ENCODE measurements around the gene MAPK8. TPM values are rescaled to one million over a fixed set of nuclear protein-coding genes. Genes with fewer than 3 reads are reported as not detected.
"Not testable (repeated sequence)": the region's sequence is repeated elsewhere in the genome, so short reads cannot be mapped to it uniquely, and the experiment has no call there.

The MAPK8 gene
- total and polyA plus RNA-seq, 3 experiments from 2014 or later, result 20.5 to 43.5 (median 38.8) TPM

DNA sequence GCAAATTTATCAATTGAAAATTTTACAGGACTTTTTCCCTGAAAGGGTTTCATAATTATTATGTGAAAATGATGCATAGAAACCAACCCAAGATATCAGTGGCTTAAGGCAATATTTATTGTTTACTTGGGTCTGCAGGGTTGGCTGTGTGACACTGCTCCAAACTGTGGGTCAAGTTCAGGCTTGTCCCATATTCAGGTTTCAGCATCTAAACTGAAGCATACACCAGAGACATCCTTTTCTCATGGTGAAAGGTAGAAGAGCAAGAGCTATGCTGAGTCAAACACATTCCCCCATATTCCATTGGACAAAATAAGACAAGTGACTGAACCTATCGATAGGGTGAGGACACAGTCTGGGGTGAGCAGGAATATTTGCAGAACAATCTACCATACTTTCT lies 110.9 kb downstream of the MAPK8 start:
- H3K9me3 ChIP-seq (ENCODE audit: low read length), result no peaks in the 10 kb centered on the region
- POLR2A ChIA-PET, result no interaction called here
- CTCF ChIA-PET, result no interaction called here
- H3K27me3 ChIP-seq (ENCODE audit: insufficient read depth, low read length, poor library complexity, severe bottlenecking), result no peaks in the 10 kb centered on the region
- no peak overlapping the region for H3K27ac ChIP-seq (ENCODE audit: low read depth, low read length)
- no peaks in the 10 kb centered on the region for H3K27me3 Mint-ChIP-seq
- H3K4me1 ChIP-seq (ENCODE audit: insufficient read depth, low read length), result no peaks in the 10 kb centered on the region
- peaks cover 4 to 9% (median 5%) of the 10 kb centered on the region in 5 donors for H3K9me3 Mint-ChIP-seq
- H3K4me3 ChIP-seq (ENCODE audit: low read length), result no peak overlapping the region
- peaks cover 13 to 47% (median 20%) of the 10 kb centered on the region in 3 donors for H3K36me3 Mint-ChIP-seq
- no peak for DNase-seq
- no peaks in the 10 kb centered on the region for H3K36me3 ChIP-seq (ENCODE audit: insufficient read depth, low read length)
- H3K4me3 Mint-ChIP-seq, result no peak overlapping the region
- no peak overlapping the region for H3K27ac Mint-ChIP-seq
- no peaks in the 10 kb centered on the region for H3K4me1 Mint-ChIP-seq

DNA sequence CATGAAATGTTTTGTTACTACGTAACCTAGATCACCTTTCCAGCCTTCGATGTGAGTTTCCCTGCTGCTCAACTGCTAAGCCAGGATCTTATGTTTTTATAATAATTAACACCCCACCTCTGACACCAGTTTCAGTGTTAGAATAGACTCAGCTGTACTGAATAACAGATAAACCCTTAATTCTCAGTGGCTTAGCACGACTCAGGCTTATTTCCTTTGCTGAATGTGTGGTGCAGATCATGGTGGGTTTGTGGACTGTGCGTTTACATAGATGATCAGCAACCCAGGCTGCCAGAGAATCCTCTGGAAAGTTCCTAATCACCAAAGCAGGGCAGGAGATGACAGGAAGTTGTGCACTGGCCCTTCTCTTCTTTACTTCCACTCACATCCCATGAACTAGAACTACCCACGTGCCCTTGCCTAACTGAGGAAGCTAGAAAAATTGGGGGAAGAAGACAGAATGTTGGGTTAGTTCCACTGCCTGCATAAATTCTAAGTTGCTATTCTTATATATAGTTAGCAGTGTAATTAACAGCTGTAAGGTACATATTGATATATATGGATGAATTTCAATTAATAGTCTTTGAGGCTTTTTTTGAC lies 111.8 kb downstream of the MAPK8 start:
- peaks cover 4% of the 10 kb centered on the region for H3K36me3 ChIP-seq (ENCODE audit: insufficient read depth, low read length)
- no peak overlapping the region for H3K27ac ChIP-seq (ENCODE audit: low read depth, low read length)
- peaks cover 0 to 2% (median 0%) of the 10 kb centered on the region in 3 donors for H3K4me1 Mint-ChIP-seq
- no peaks in the 10 kb centered on the region for H3K9me3 ChIP-seq (ENCODE audit: low read length)
- ChIA-PET POLR2A (no interaction called here), CTCF (no interaction called here)
- H3K4me1 ChIP-seq (ENCODE audit: insufficient read depth, low read length), result no peaks in the 10 kb centered on the region
- no peaks in the 10 kb centered on the region for H3K27me3 Mint-ChIP-seq
- H3K27ac Mint-ChIP-seq, result peak overlapping the region in 2 of 8 donors; percentile 32 to 47
- peaks cover 8 to 40% (median 20%) of the 10 kb centered on the region in 3 donors for H3K36me3 Mint-ChIP-seq
- no peaks in the 10 kb centered on the region for H3K27me3 ChIP-seq (ENCODE audit: insufficient read depth, low read length, poor library complexity, severe bottlenecking)
- peaks cover 0 to 3% (median 0%) of the 10 kb centered on the region in 5 donors for H3K9me3 Mint-ChIP-seq
- no peak for DNase-seq
- peak overlapping the region in 1 of 7 donors; percentile 40 for H3K4me3 Mint-ChIP-seq
- no peak overlapping the region for H3K4me3 ChIP-seq (ENCODE audit: low read length)

DNA sequence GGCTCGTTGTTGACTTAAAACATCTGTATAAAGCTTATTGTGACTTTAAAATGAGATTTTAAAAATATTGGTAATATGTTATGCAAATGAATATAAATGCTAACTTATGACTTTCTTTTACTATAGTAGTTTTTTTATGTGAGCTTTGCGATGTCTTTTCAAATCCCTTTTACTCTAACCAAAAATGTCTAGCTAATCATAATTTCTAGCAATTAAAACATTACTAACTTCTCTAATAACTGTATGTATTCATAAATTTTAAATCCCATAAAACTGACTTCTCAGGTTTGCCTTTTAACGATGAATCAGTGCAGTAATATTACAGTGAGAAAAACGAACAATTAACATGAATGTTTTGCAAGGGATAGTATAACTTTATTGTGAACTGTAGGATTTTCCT lies 113.2 kb downstream of the MAPK8 start:
- Histone ChIP-seq H3K4me3 (ENCODE audit: low read length) (no peak overlapping the region), H3K27ac (ENCODE audit: low read depth, low read length) (no peak overlapping the region), H3K4me1 (ENCODE audit: insufficient read depth, low read length) (no peaks in the 10 kb centered on the region), H3K27me3 (ENCODE audit: insufficient read depth, low read length, poor library complexity, severe bottlenecking) (no peaks in the 10 kb centered on the region), H3K9me3 (ENCODE audit: low read length) (no peaks in the 10 kb centered on the region), H3K36me3 (ENCODE audit: insufficient read depth, low read length) (peaks cover 4% of the 10 kb centered on the region)
- Mint-ChIP-seq H3K27me3 (no peaks in the 10 kb centered on the region), H3K9me3 (no peaks in the 10 kb centered on the region), H3K4me3 (no peak overlapping the region), H3K4me1 (peaks cover 0 to 2% (median 0%) of the 10 kb centered on the region in 3 donors), H3K27ac (no peak overlapping the region), H3K36me3 (peaks cover 9 to 39% (median 15%) of the 10 kb centered on the region in 3 donors)
- DNase-seq, result no peak
- CTCF ChIA-PET, result no interaction called here
- POLR2A ChIA-PET, result no interaction called here

GRCh38 chr10:48421862-48422261 lies 115.4 kb downstream of the MAPK8 start:
- POLR2A ChIA-PET, H3K27me3 Mint-ChIP-seq: not testable (repeated sequence)

GRCh38 chr10:48423884-48424283 lies 117.4 kb downstream of the MAPK8 start:
- H3K36me3 ChIP-seq (ENCODE audit: insufficient read depth, low read length), result peaks cover 4% of the 10 kb centered on the region
- Mint-ChIP-seq H3K9me3 (no peaks in the 10 kb centered on the region), H3K4me1 (peaks cover 0 to 2% (median 0%) of the 10 kb centered on the region in 3 donors), H3K27ac (peak overlapping the region in 1 of 8 donors; percentile 24), H3K36me3 (peaks cover 19 to 54% (median 20%) of the 10 kb centered on the region in 3 donors), H3K4me3 (no peak overlapping the region), H3K27me3 (no peaks in the 10 kb centered on the region)
- no peaks in the 10 kb centered on the region for H3K9me3 ChIP-seq (ENCODE audit: low read length)
- POLR2A ChIA-PET, result no interaction called here
- no peak overlapping the region for H3K27ac ChIP-seq (ENCODE audit: low read depth, low read length)
- H3K4me1 ChIP-seq (ENCODE audit: insufficient read depth, low read length), result no peaks in the 10 kb centered on the region
- no peaks in the 10 kb centered on the region for H3K27me3 ChIP-seq (ENCODE audit: insufficient read depth, low read length, poor library complexity, severe bottlenecking)
- H3K4me3 ChIP-seq (ENCODE audit: low read length), result no peak overlapping the region
- no peak for DNase-seq
- CTCF ChIA-PET, result no interaction called here

More at GRCh38 chr10:48421862-48422261, 115.4 kb downstream of the MAPK8 start:
- H3K27me3 ChIP-seq (ENCODE audit: insufficient read depth, low read length, poor library complexity, severe bottlenecking); H3K4me3 ChIP-seq (ENCODE audit: low read length); H3K27ac ChIP-seq (ENCODE audit: low read depth, low read length); H3K36me3 ChIP-seq (ENCODE audit: insufficient read depth, low read length); H3K9me3 ChIP-seq (ENCODE audit: low read length); H3K9me3 Mint-ChIP-seq; H3K4me1 ChIP-seq (ENCODE audit: insufficient read depth, low read length); DNase-seq; CTCF ChIA-PET; H3K4me1 Mint-ChIP-seq; H3K4me3 Mint-ChIP-seq; H3K27ac Mint-ChIP-seq: not testable (repeated sequence)
- peaks cover 12 to 41% (median 14%) of the 10 kb centered on the region in 3 donors for H3K36me3 Mint-ChIP-seq

DNA sequence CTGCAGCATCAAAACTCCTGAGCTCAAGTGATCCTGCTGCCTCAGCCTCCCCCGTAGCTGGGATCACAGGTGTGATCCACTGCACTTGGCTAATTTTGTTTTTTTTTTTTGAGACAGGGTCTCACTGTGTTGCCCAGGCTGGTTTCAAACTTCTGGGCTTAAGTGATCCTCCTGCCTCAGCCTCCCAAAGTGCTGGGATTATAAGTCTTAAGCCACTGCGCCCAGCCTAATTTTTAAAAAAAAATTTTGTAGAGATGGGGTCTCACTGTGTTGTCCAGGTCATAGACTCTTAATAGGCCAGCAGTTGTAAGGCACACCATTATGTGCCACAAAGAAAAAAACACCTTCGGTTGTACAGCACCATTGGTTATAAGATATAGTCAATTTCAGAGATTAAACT lies 122.4 kb downstream of the MAPK8 start:
- no peaks in the 10 kb centered on the region for H3K4me1 ChIP-seq (ENCODE audit: insufficient read depth, low read length)
- Mint-ChIP-seq H3K4me1 (peaks cover 0 to 1% (median 0%) of the 10 kb centered on the region in 3 donors), H3K36me3 (peaks cover 12 to 72% (median 20%) of the 10 kb centered on the region in 3 donors), H3K4me3 (no peak overlapping the region), H3K27me3 (no peaks in the 10 kb centered on the region), H3K27ac (no peak overlapping the region), H3K9me3 (no peaks in the 10 kb centered on the region)
- no peaks in the 10 kb centered on the region for H3K36me3 ChIP-seq (ENCODE audit: insufficient read depth, low read length)
- no peak overlapping the region for H3K27ac ChIP-seq (ENCODE audit: low read depth, low read length)
- no peaks in the 10 kb centered on the region for H3K27me3 ChIP-seq (ENCODE audit: insufficient read depth, low read length, poor library complexity, severe bottlenecking)
- no peaks in the 10 kb centered on the region for H3K9me3 ChIP-seq (ENCODE audit: low read length)
- no peak for DNase-seq
- H3K4me3 ChIP-seq (ENCODE audit: low read length), result no peak overlapping the region
- ChIA-PET POLR2A (no interaction called here), CTCF (no interaction called here)

DNA sequence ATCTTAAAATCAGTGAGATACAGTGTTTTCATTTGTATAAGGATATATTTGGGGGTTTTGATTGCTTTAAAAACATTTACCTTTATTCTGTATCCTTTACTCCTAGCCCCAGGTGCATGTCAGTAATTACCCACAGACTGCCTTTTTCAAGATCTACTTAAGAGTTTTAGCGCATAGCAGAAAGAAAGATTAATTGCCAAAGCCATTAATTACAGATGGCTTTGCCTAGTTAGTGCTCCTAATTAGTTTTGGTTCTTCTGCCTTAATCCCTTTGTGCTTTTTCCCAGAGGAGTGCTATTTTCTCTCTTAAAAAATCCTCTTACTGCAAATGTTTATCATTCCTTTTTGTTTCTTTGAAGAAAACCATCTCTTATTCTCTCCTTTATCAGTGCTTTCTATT lies 122.8 kb downstream of the MAPK8 start:
- H3K4me1 ChIP-seq (ENCODE audit: insufficient read depth, low read length), result no peaks in the 10 kb centered on the region
- H3K4me3 Mint-ChIP-seq, result no peak overlapping the region
- H3K27me3 ChIP-seq (ENCODE audit: insufficient read depth, low read length, poor library complexity, severe bottlenecking), result no peaks in the 10 kb centered on the region
- no peaks in the 10 kb centered on the region for H3K27me3 Mint-ChIP-seq
- H3K36me3 Mint-ChIP-seq, result peaks cover 12 to 75% (median 19%) of the 10 kb centered on the region in 3 donors
- no peaks in the 10 kb centered on the region for H3K9me3 ChIP-seq (ENCODE audit: low read length)
- CTCF ChIA-PET, result no interaction called here
- H3K9me3 Mint-ChIP-seq, result no peaks in the 10 kb centered on the region
- no peaks in the 10 kb centered on the region for H3K36me3 ChIP-seq (ENCODE audit: insufficient read depth, low read length)
- POLR2A ChIA-PET, result no interaction called here
- peaks cover 0 to 1% (median 0%) of the 10 kb centered on the region in 3 donors for H3K4me1 Mint-ChIP-seq
- no peak overlapping the region for H3K27ac ChIP-seq (ENCODE audit: low read depth, low read length)
- no peak for DNase-seq
- no peak overlapping the region for H3K4me3 ChIP-seq (ENCODE audit: low read length)
- H3K27ac Mint-ChIP-seq, result no peak overlapping the region

DNA sequence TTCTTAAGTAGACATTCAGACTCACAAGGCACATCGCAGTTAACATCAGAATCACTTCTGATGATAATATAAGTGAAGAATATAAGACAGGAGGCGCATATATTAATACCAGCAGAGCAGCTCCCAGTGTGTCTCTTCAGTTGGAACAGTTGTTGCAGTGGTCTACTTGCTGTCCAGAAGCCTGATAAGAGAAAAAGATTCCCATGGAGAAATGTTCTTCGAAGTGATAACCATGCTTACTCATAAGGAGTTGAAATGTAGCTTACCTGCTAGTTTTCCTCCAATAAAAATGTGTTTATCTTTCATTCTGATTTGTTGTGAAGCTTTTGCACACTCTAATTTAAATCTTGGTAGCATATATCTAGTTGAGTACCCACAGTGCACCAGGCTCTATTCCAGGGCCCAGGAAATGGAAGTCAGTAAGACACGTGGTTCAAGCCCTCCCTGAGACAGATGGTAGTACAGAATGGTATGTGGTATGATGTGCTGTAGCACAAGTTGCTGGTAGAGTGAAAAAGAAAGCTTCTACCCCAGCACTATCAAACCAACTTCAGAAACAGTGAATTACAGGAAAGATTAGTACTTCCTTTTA lies 124.0 kb downstream of the MAPK8 start:
- Mint-ChIP-seq H3K36me3 (peaks cover 12 to 74% (median 18%) of the 10 kb centered on the region in 3 donors), H3K4me3 (no peak overlapping the region), H3K27ac (peak overlapping the region in 1 of 8 donors; percentile 58), H3K27me3 (no peaks in the 10 kb centered on the region), H3K9me3 (no peaks in the 10 kb centered on the region), H3K4me1 (peaks cover 0 to 1% (median 0%) of the 10 kb centered on the region in 3 donors)
- no peaks in the 10 kb centered on the region for H3K4me1 ChIP-seq (ENCODE audit: insufficient read depth, low read length)
- H3K4me3 ChIP-seq (ENCODE audit: low read length), result no peak overlapping the region
- DNase-seq, result no peak
- no peak overlapping the region for H3K27ac ChIP-seq (ENCODE audit: low read depth, low read length)
- POLR2A ChIA-PET, result no interaction called here
- CTCF ChIA-PET, result no interaction called here
- no peaks in the 10 kb centered on the region for H3K9me3 ChIP-seq (ENCODE audit: low read length)
- H3K27me3 ChIP-seq (ENCODE audit: insufficient read depth, low read length, poor library complexity, severe bottlenecking), result no peaks in the 10 kb centered on the region
- H3K36me3 ChIP-seq (ENCODE audit: insufficient read depth, low read length), result no peaks in the 10 kb centered on the region
